CD4-positive, CD25-positive, alpha-beta regulatory T cell (primary cell): ENCODE data around the gene CEMIP. TPM values are rescaled to one million over a fixed set of nuclear protein-coding genes. Genes with fewer than 3 reads are reported as not detected.
A peak's percentile ranks its signal among the peaks of the same experiment; 100 is the strongest.

Source experiments
- ATAC-seq, 2 donors: fragments of 150-1000 bp; cut with Tn5 transposase; one replicate each; pipeline ENCODE4 v1.10.0; 2021; ENCODE audit warnings: low read depth in 2 of 2, moderate number of reproducible peaks in 2 of 2, moderate library complexity in 1 of 2
- DNase-seq, 3 donors: peaks; one replicate each; pipeline versions ENCODE4 v3.0.0 to v3.0.0-alpha.2; 2012 to 2022; ENCODE audit warnings: mixed read lengths in 1 of 3
- H3K27ac ChIP-seq: one replicate; pipeline ENCODE4 v1.7.0; 2013; ENCODE audit warnings: mild to moderate bottlenecking, low read length; ENCODE audit not compliant: insufficient read depth, poor library complexity, severe bottlenecking
- H3K27me3 ChIP-seq: one replicate; pipeline ENCODE4 v1.7.0; 2013; ENCODE audit warnings: low read length; ENCODE audit not compliant: control insufficient read depth, insufficient read depth
- H3K36me3 ChIP-seq: one replicate; pipeline ENCODE4 v1.7.0; 2013; ENCODE audit warnings: mild to moderate bottlenecking, low read length, moderate library complexity; ENCODE audit not compliant: control insufficient read depth, insufficient read depth
- H3K4me1 ChIP-seq: 2 replicates; pipeline ENCODE4 v1.7.0; 2013; ENCODE audit warnings: mild to moderate bottlenecking, low read length; ENCODE audit not compliant: insufficient read depth, control insufficient read depth, poor library complexity, severe bottlenecking
- H3K4me3 ChIP-seq: one replicate; pipeline ENCODE4 v1.7.0; 2013; ENCODE audit warnings: low read depth, mild to moderate bottlenecking, low read length, moderate library complexity
- H3K9me3 ChIP-seq, 2 experiments: 1 replicate in 1 of 2; 2 replicates in 1 of 2; pipeline ENCODE4 v1.7.0; 2013; ENCODE audit warnings: low read length in 2 of 2, mild to moderate bottlenecking in 1 of 2, moderate library complexity in 1 of 2; ENCODE audit not compliant: control insufficient read depth in 2 of 2
- H3K27ac Mint-ChIP-seq, 3 donors: one replicate each; pipeline ENCODE4 v1.8.0; 2020 to 2022; ENCODE audit warnings: mild to moderate bottlenecking in 3 of 3, mixed read lengths in 3 of 3, moderate library complexity in 2 of 3
- H3K27me3 Mint-ChIP-seq: one replicate; pipeline ENCODE4 v1.8.0; 2022; ENCODE audit warnings: mild to moderate bottlenecking, mixed read lengths
- H3K36me3 Mint-ChIP-seq: one replicate; pipeline ENCODE4 v1.8.0; 2020; ENCODE audit warnings: mixed read lengths
- H3K4me1 Mint-ChIP-seq, 4 donors: one replicate each; pipeline ENCODE4 v1.8.0; 2020 to 2022; ENCODE audit warnings: mixed read lengths in 4 of 4, mild to moderate bottlenecking in 1 of 4
- H3K4me3 Mint-ChIP-seq, 4 donors: one replicate each; pipeline ENCODE4 v1.8.0; 2020 to 2022; ENCODE audit warnings: mild to moderate bottlenecking in 4 of 4, mixed read lengths in 4 of 4, moderate library complexity in 3 of 4
- H3K9me3 Mint-ChIP-seq, 7 donors: one replicate each; pipeline ENCODE4 v1.8.0; 2020 to 2022; ENCODE audit warnings: mixed read lengths in 7 of 7, mild to moderate bottlenecking in 3 of 7, moderate library complexity in 2 of 7
- polyA plus RNA-seq, 4 donors: library from polyadenylated mRNA; unstranded; fragments of 300-500 nt; fragmentation: Illumina TruSeq; gene quantifications; one replicate each; pipeline ENCODE4 v1.2.3, GENCODE V29; 2021
- total RNA-seq: library from RNA; stranded (reverse); gene quantifications from one replicate; pipeline ENCODE4 v1.2.3, GENCODE V29; 2022

CEMIP gene
- total and polyA plus RNA-seq, 5 donors from 2014 or later = 0.10 to 0.44 TPM; not detected in 3

GRCh38 chr15:80828796-80829195 is 49.6 kb downstream of the CEMIP start:
- no peaks in the 10 kb centered on the region for H3K36me3 ChIP-seq
- Mint-ChIP-seq H3K9me3 (no peaks in the 10 kb centered on the region), H3K27ac (no peak overlapping the region), H3K4me3 (no peak overlapping the region), H3K27me3 (peaks cover 13% of the 10 kb centered on the region), H3K4me1 (no peaks in the 10 kb centered on the region), H3K36me3 (no peaks in the 10 kb centered on the region)
- H3K9me3 ChIP-seq = no peaks in the 10 kb centered on the region
- no peaks in the 10 kb centered on the region for H3K4me1 ChIP-seq
- no peak overlapping the region for H3K27ac ChIP-seq
- peaks cover 2% of the 10 kb centered on the region for H3K27me3 ChIP-seq
- ATAC-seq = no peak
- DNase-seq = no peak
- H3K4me3 ChIP-seq = no peak overlapping the region

GRCh38 chr15:80830677-80831076 is 51.5 kb downstream of the CEMIP start:
- no peaks in the 10 kb centered on the region for H3K4me1 ChIP-seq
- ATAC-seq (no peak), DNase-seq (no peak)
- no peaks in the 10 kb centered on the region for H3K36me3 ChIP-seq
- Mint-ChIP-seq H3K9me3 (no peaks in the 10 kb centered on the region), H3K4me3 (no peak overlapping the region), H3K27ac (no peak overlapping the region), H3K4me1 (no peaks in the 10 kb centered on the region), H3K27me3 (peaks cover 7% of the 10 kb centered on the region), H3K36me3 (no peaks in the 10 kb centered on the region)
- H3K27ac ChIP-seq = no peak overlapping the region
- no peak overlapping the region for H3K4me3 ChIP-seq
- H3K9me3 ChIP-seq = no peaks in the 10 kb centered on the region
- no peaks in the 10 kb centered on the region for H3K27me3 ChIP-seq

- DNase-seq = no peak
- Mint-ChIP-seq H3K36me3 (no peaks in the 10 kb centered on the region), H3K27me3 (peaks cover 5% of the 10 kb centered on the region), H3K4me1 (no peaks in the 10 kb centered on the region), H3K9me3 (no peaks in the 10 kb centered on the region), H3K4me3 (no peak overlapping the region), H3K27ac (peak overlapping the region in 1 of 3 donors; percentile 22)
- Histone ChIP-seq H3K27me3 (no peaks in the 10 kb centered on the region), H3K27ac (no peak overlapping the region), H3K4me3 (no peak overlapping the region), H3K9me3 (no peaks in the 10 kb centered on the region), H3K4me1 (no peaks in the 10 kb centered on the region), H3K36me3 (no peaks in the 10 kb centered on the region)
- no peak for ATAC-seq
These were observed 52.0 kb downstream of the CEMIP start for GRCh38 chr15:80831192-80831591.

GRCh38 chr15:80831606-80832224 is 52.5 kb downstream of the CEMIP start:
- no peaks in the 10 kb centered on the region for H3K36me3 Mint-ChIP-seq
- Histone ChIP-seq H3K9me3 (no peaks in the 10 kb centered on the region), H3K4me3 (no peak overlapping the region), H3K4me1 (no peaks in the 10 kb centered on the region), H3K36me3 (no peaks in the 10 kb centered on the region), H3K27me3 (no peaks in the 10 kb centered on the region), H3K27ac (no peak overlapping the region)
- no peak overlapping the region for H3K4me3 Mint-ChIP-seq
- no peak overlapping the region for H3K27ac Mint-ChIP-seq
- ATAC-seq = no peak
- H3K9me3 Mint-ChIP-seq = no peaks in the 10 kb centered on the region
- H3K27me3 Mint-ChIP-seq = peaks cover 5% of the 10 kb centered on the region
- H3K4me1 Mint-ChIP-seq = no peaks in the 10 kb centered on the region
- no peak for DNase-seq

- Mint-ChIP-seq H3K36me3 (no peaks in the 10 kb centered on the region), H3K9me3 (no peaks in the 10 kb centered on the region), H3K4me3 (no peak overlapping the region), H3K27me3 (peaks cover 5% of the 10 kb centered on the region), H3K27ac (no peak overlapping the region), H3K4me1 (no peaks in the 10 kb centered on the region)
- ATAC-seq (no peak), DNase-seq (no peak)
- Histone ChIP-seq H3K27me3 (no peaks in the 10 kb centered on the region), H3K4me3 (no peak overlapping the region), H3K27ac (no peak overlapping the region), H3K4me1 (no peaks in the 10 kb centered on the region), H3K9me3 (no peaks in the 10 kb centered on the region), H3K36me3 (no peaks in the 10 kb centered on the region)
These were observed 53.5 kb downstream of the CEMIP start for GRCh38 chr15:80832686-80833085.

- Histone ChIP-seq H3K9me3 (no peaks in the 10 kb centered on the region), H3K36me3 (no peaks in the 10 kb centered on the region), H3K4me3 (no peak overlapping the region), H3K4me1 (no peaks in the 10 kb centered on the region), H3K27me3 (no peaks in the 10 kb centered on the region), H3K27ac (no peak overlapping the region)
- DNase-seq (no peak), ATAC-seq (no peak)
- H3K27ac Mint-ChIP-seq = no peak overlapping the region
- peaks cover 6% of the 10 kb centered on the region for H3K27me3 Mint-ChIP-seq
- no peaks in the 10 kb centered on the region for H3K9me3 Mint-ChIP-seq
- H3K36me3 Mint-ChIP-seq = no peaks in the 10 kb centered on the region
- H3K4me1 Mint-ChIP-seq = no peaks in the 10 kb centered on the region
- no peak overlapping the region for H3K4me3 Mint-ChIP-seq
These were observed 55.2 kb downstream of the CEMIP start for GRCh38 chr15:80834402-80834801.

- DNase-seq (no peak), ATAC-seq (no peak)
- Mint-ChIP-seq H3K9me3 (no peaks in the 10 kb centered on the region), H3K27ac (no peak overlapping the region), H3K36me3 (no peaks in the 10 kb centered on the region), H3K4me1 (no peaks in the 10 kb centered on the region), H3K4me3 (no peak overlapping the region), H3K27me3 (peaks cover 8% of the 10 kb centered on the region)
- Histone ChIP-seq H3K27ac (no peak overlapping the region), H3K36me3 (no peaks in the 10 kb centered on the region), H3K9me3 (no peaks in the 10 kb centered on the region), H3K4me3 (no peak overlapping the region), H3K27me3 (no peaks in the 10 kb centered on the region), H3K4me1 (no peaks in the 10 kb centered on the region)
These were observed 55.7 kb downstream of the CEMIP start for GRCh38 chr15:80834906-80835305.

- Histone ChIP-seq H3K4me3 (no peak overlapping the region), H3K9me3 (no peaks in the 10 kb centered on the region), H3K36me3 (no peaks in the 10 kb centered on the region), H3K4me1 (no peaks in the 10 kb centered on the region), H3K27ac (no peak overlapping the region), H3K27me3 (no peaks in the 10 kb centered on the region)
- Mint-ChIP-seq H3K36me3 (no peaks in the 10 kb centered on the region), H3K4me3 (no peak overlapping the region), H3K9me3 (no peaks in the 10 kb centered on the region), H3K27me3 (peaks cover 11% of the 10 kb centered on the region), H3K4me1 (no peaks in the 10 kb centered on the region), H3K27ac (no peak overlapping the region)
- ATAC-seq (no peak), DNase-seq (no peak)
These were observed 56.2 kb downstream of the CEMIP start for GRCh38 chr15:80835336-80835735.
